Globus pallidus (tissue), 1 donor: ENCODE measurements around the gene SLC24A3.

Experiments used
- DNase-seq: peaks from one replicate; pipeline ENCODE4 v3.0.0-alpha.2; 2015; ENCODE audit warnings: low spot score

SLC24A3 gene

GRCh38 chr20:19504251-19504650, 291.8 kb downstream of the SLC24A3 start:
- DNase-seq: no peak

- no peak for DNase-seq
Measured at GRCh38 chr20:19506021-19506420, 293.6 kb downstream of the SLC24A3 start.

- no peak for DNase-seq
Measured at GRCh38 chr20:19508449-19508848, 296.0 kb downstream of the SLC24A3 start.

- DNase-seq: no peak
Measured at GRCh38 chr20:19510611-19511010, 298.2 kb downstream of the SLC24A3 start.

GRCh38 chr20:19511931-19512330, 299.5 kb downstream of the SLC24A3 start:
- DNase-seq: no peak

GRCh38 chr20:19512886-19513677, 300.6 kb downstream of the SLC24A3 start:
- no peak for DNase-seq

- no peak for DNase-seq
Measured at GRCh38 chr20:19515074-19515473, 302.6 kb downstream of the SLC24A3 start.

GRCh38 chr20:19519466-19519865, 307.0 kb downstream of the SLC24A3 start:
- DNase-seq: no peak

GRCh38 chr20:19520261-19520660, 307.8 kb downstream of the SLC24A3 start:
- DNase-seq: no peak

- DNase-seq: peak; percentile 2
Measured at GRCh38 chr20:19522071-19522801, 309.8 kb downstream of the SLC24A3 start.

GRCh38 chr20:19522836-19523590, 310.6 kb downstream of the SLC24A3 start:
- no peak for DNase-seq

- no peak for DNase-seq
Measured at GRCh38 chr20:19524691-19525090, 312.2 kb downstream of the SLC24A3 start.

GRCh38 chr20:19527509-19527908, 315.1 kb downstream of the SLC24A3 start:
- no peak for DNase-seq

GRCh38 chr20:19528286-19529030, 316.0 kb downstream of the SLC24A3 start:
- DNase-seq: no peak

- no peak for DNase-seq
Measured at GRCh38 chr20:19530006-19530405, 317.6 kb downstream of the SLC24A3 start.

GRCh38 chr20:19531446-19531845, 319.0 kb downstream of the SLC24A3 start:
- DNase-seq: no peak

GRCh38 chr20:19538556-19538955, 326.1 kb downstream of the SLC24A3 start:
- no peak for DNase-seq

GRCh38 chr20:19539191-19539590, 326.7 kb downstream of the SLC24A3 start:
- no peak for DNase-seq

GRCh38 chr20:19540392-19540791, 327.9 kb downstream of the SLC24A3 start:
- no peak for DNase-seq

- no peak for DNase-seq
Measured at GRCh38 chr20:19543101-19543500, 330.7 kb downstream of the SLC24A3 start.

- DNase-seq: no peak
Measured at GRCh38 chr20:19544684-19545083, 332.2 kb downstream of the SLC24A3 start.

- DNase-seq: no peak
Measured at GRCh38 chr20:19546648-19547047, 334.2 kb downstream of the SLC24A3 start.
